IPS DF 4.7 (cell line): Measurements from ENCODE around the gene MESP1.
"Not testable (repeated sequence)": the region's sequence is repeated elsewhere in the genome, so short reads cannot be mapped to it uniquely, and the experiment has no call there.

ENCODE experiments used
- DNase-seq: peaks from one replicate; pipeline ENCODE4 v3.0.0-alpha.2; 2013; ENCODE audit warnings: low spot score; ENCODE audit errors: extremely low read depth

MESP1 gene, protein sequence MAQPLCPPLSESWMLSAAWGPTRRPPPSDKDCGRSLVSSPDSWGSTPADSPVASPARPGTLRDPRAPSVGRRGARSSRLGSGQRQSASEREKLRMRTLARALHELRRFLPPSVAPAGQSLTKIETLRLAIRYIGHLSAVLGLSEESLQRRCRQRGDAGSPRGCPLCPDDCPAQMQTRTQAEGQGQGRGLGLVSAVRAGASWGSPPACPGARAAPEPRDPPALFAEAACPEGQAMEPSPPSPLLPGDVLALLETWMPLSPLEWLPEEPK

DNA sequence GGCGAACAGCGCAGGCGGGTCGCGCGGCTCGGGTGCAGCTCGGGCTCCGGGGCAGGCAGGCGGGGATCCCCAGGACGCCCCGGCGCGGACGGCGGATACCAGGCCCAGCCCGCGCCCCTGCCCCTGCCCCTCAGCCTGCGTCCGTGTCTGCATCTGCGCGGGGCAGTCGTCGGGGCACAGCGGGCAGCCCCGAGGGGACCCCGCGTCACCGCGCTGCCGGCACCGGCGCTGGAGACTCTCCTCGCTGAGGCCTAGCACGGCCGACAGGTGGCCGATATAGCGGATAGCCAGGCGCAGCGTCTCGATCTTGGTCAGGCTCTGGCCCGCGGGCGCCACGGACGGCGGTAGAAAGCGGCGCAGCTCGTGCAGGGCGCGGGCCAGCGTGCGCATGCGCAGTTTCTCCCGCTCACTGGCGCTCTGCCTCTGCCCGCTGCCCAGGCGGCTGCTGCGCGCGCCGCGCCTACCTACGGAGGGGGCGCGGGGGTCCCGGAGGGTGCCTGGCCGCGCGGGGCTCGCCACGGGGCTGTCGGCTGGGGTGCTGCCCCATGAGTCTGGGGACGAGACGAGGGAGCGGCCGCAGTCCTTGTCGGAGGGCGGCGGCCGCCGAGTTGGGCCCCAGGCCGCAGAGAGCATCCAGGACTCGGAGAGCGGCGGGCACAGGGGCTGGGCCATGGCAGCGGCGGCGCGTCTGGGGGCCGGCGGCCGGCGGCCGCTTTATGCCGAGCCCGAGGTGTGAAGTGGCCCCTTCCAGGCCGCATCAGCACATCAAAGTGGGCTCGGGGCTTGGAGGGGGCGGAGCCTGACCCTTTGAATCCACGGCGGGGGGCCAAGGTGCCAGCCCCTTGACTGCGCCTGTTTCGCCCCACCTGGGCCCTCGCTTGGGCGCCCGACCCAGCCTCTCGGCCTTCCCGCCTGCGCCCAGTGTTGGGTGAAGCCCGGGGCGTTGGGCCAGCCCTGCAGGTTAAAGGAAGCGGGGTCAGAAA lies at the start of gene MESP1:
Gene MESP1, minus strand, starts transcription at position 690 of the 983 bp plus-strand sequence. Its CDS starts 18 bp downstream, at position 672.
- no peak for DNase-seq

- DNase-seq = no peak
Measured at GRCh38 chr15:89799918-89800498, 49.0 kb upstream of the MESP1 start.

DNA sequence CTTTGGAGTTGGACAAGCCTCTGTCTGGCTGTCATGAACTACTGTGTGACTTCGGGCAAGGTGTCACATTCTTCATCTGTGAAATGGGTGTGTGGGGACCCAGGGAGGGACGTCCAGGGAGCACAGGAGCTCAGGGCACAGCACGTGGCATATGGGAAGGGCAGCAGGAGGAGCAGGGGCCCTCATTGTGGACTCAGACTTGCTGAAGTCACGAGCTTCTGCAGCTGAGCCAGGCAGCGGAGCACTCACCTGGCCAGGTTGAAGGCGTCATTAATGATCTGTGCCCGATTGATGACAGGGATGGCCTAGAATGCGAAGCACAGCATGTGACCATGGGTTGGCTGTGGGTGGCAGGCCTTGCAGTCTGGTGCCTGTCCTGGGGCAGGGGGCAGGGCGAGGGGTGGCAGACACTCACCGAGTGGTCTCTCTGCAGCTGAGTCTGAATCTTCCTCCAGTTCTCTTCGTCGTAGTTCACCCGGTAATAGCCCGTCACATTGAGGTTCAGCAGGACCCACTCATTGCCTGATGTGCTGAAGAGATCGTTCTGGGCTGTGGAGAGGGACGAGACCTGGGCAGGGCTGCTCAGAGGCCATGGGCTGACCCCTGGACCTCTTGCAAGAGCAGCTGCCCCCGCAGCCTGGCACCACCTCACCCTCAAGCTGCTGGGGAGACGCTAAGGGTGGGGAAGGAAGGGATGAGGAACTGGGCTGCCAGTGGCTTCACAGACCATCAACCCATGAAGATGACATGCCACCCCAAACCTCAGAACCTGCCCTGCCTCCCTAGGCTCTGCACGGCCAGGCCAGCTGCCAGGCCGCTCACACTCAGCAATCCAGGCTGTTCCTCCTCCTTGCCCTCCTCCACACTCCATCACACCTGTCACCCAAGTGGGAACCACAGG lies 48.2 kb upstream of the MESP1 start:
- DNase-seq = no peak

GRCh38 chr15:89797678-89798201 lies 46.7 kb upstream of the MESP1 start:
- DNase-seq = no peak

DNA sequence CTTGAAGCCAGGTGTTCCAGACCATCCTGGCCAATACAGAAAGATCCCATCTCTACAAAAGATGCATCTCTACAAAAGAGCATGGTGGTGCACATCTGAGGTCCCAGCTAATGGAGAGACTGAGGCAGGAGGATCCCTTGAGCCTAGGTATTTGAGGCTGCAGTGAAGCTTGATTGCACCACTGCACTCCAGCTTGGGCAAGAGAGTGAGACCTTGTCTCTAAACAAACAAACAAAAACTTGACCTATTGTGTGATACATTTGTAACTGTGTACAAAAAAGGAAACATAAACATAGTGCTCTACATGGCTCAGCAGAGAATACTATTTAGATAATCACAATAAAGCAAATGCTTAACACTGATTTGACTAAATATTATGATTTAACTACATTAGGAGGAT lies 44.9 kb upstream of the MESP1 start:
- no peak for DNase-seq

DNA sequence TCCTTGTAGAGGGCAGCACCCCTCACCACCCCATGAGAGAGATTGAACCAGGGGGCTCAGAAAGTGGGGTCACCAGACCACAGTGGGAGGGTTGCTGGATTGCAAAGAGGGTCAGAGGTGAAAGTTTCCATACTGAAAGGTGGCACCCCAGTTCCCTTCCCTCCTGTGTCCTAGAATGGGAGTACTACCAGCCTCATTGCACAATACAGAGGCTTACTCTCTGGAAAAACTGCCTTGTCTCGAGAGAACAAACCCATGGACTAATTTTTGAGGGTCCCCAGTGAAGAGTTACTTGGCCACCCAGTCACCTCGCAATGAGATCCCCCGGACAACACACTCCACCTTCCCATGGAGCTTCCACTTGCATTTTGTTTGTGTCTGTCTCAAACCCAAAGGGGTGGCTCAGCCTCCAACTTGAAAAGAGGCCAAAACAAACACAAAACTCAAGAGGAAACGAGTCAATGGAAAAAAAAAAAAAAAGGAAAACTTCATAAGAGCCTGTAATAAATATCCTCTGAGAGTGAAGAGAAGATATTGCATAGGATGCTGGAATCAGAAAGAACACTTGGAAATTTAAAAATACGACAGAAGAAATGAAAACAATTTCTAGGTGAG lies 43.7 kb upstream of the MESP1 start:
- DNase-seq = no peak

DNA sequence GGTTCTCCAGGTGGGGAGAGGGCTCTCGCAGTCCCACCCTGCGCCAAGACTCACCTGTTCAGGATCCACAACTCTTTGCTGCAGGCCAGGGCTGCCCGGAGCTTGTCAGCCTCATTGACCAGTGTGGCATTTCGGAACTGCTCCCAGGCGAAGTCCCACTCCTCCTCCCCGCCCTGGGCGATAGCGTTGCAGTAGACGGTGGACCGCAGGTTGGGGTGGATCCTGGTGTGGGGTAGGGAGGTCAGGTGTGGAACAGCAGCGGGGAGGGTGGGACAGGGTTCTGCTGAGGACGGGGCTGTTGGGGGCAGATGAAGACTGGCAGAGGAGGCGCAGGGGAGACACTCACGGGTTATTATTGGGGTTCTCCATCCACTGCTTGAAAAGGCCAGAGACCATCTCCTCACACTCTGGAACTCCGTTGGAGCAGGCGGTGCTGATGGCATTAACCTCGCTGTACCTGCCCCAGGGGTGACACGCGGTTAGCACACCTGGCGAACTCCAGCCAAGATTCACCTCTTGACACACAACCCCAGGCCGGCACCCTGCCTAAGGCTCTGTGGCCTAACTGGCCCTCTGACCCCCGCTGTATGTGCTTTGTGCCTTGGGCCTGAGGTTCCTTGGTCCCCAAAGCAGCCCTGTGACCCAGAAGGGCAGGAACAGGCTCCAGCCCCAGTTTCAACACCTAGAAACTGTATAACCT lies 41.2 kb upstream of the MESP1 start:
- DNase-seq = no peak

DNA sequence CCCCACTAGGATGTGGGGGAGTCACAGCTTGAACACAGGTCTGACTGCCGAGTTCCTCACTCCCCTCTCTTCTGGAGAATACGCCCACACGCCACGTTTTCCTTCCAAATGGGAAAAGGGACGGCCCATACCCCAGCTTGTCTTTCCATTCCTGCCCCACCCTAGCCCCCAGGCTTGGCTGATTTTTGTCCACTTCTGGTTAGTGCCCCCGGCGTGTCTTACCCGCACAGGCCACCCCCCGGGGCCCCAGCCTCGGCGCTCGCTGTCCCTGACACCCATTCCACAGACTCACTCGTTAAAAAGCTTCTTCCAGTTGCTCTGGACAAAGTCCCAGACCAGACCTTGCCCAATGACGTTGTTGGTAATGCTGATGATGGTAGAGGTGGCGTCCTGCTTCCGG lies 39.6 kb upstream of the MESP1 start:
- no peak for DNase-seq

DNA sequence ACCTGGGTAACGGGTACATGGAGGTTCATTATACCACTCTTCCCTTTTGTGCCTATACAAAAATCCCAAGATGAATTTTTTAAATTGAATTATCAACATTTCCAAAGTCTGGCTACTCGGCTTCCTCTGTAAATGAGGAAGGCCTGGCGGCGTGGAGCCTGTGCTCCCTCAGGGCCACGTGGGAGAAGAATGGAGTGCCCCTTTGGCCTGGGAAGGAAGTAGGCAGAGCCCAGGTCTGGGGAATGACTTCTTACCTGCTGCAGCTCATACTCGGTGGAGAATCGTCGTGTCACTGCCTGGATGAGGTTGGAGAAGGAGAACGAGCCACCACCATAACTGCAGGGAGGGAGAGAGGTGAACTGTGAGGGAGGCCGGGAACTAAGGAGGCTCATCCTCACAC lies 39.2 kb upstream of the MESP1 start:
- no peak for DNase-seq

DNA sequence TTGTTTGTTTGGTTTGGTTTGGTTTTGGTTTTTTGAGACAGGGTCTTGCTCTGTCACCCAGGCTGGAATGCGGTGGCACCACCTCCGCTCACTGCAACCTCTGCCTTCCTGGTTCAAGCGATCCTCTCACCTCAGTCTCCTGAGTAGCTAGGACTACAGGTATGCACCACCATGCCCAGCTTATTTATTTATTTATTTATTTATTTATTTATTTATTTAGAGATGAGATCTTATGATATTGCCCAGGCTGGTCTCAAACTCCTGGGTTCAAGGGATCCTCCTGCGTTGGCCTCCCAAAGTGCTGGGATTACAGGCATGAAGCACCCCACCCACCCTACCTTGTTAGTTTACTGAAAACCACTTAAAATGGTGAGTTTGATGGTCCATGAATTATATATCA lies 37.5 kb upstream of the MESP1 start:
- not testable (repeated sequence) for DNase-seq

DNA sequence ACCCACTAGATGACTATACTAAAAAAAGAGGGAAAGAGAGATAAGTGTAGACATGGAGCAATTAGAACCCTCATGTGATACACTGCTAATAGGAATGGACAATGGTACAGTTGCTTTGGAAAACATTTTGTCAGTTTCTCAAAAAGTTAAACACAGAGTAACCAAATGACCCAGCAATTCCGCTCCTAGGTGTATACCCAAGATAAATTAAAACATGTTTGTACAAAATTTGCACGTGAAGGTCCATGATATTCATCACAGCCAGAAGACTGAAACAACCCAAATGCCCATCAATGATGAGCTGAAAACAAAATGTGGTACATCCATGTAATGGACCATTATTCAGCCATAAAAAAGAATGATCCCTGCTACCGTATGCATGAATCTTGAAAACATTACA lies 36.9 kb upstream of the MESP1 start:
- DNase-seq = no peak

DNA sequence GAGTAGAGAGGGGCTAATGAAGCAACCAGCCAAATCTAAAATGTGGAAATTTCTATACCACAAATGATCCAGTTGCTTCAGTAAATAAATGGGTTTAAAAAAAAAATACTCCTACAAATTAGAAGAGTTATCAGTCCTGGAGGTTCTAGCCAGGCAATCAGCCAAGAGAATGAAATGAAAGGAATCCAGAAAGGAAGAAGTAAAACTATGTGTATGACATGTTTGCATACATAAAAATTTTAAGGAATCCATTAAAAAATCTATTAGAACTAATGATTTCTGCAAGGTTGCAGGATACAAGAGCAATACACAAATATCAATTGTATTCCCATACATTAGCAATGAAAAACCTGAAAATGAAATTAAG lies 34.7 kb upstream of the MESP1 start:
- no peak for DNase-seq

DNA sequence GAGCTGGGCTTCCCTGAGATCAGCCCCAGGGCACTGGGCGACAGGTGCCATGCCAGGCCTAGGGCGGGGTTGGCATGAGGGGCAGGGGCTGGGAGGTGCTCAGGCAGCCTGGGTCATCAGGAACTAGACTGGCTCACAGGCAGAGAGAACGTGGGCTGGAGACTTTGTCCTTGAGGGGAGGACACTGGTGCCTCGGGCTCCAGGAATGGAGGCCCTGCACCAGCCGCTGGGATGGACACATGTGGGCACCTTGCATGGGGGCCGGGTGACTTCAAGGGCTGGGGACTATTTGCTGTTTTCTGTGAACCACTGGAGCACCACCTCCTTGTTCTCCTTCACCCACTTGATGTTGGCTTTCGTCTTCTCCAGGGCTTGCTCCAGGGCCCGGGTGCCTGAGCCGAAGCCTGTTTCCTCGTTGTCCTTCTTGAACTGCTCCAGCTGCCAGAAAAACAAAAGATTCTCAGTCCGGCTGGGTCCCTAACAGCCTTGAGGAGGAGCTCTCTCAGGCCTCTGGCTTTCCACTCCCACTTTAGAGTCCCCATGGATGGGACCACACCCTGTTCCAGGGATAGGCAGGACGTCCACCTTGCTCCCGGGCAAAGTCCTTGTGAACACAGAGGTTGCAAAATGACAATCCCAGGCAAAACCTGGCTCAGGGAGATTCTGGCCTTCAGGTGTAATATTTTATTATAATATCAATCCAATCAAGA lies 34.2 kb upstream of the MESP1 start:
- no peak for DNase-seq

GRCh38 chr15:89784686-89784960 lies 33.6 kb upstream of the MESP1 start:
- DNase-seq = no peak

GRCh38 chr15:89783861-89784685 lies 33.0 kb upstream of the MESP1 start:
- no peak for DNase-seq

- no peak for DNase-seq
Measured at GRCh38 chr15:89783111-89783860, 32.2 kb upstream of the MESP1 start.

GRCh38 chr15:89782619-89782950 lies 31.5 kb upstream of the MESP1 start:
- DNase-seq = not testable (repeated sequence)
